Measurements from ENCODE around the gene GZMA. TPM values are rescaled to one million over a fixed set of nuclear protein-coding genes. Genes with fewer than 3 reads are reported as not detected.

Gene GZMA
- total RNA-seq, 1 donor from 2014 or later = not detected

GRCh38 chr5:55064523-55064922 lies 37.9 kb upstream of the GZMA start:
- H3K4me1 Mint-ChIP-seq = no peaks in the 10 kb centered on the region
- ATAC-seq (ENCODE audit: low read depth) = no peak
- intact Hi-C loops (cut with micrococcal nuclease) = no loop called here
- CTCF ChIA-PET = no interaction called here
- POLR2A ChIA-PET = no interaction called here
- no peak overlapping the region for H3K27ac Mint-ChIP-seq
- TF ChIP-seq CTCF (IDR thresholded peaks at IDR 0.05) = no peak
- no peaks in the 10 kb centered on the region for H3K36me3 Mint-ChIP-seq (ENCODE audit: low read depth)
- no peak overlapping the region for H3K4me3 Mint-ChIP-seq
- DNase-seq = no peak
- peaks cover 9% of the 10 kb centered on the region for H3K27me3 Mint-ChIP-seq
- H3K9me3 Mint-ChIP-seq = no peaks in the 10 kb centered on the region

GRCh38 chr5:55066277-55066676 lies 36.2 kb upstream of the GZMA start:
- H3K4me1 Mint-ChIP-seq = no peaks in the 10 kb centered on the region
- ChIA-PET CTCF (no interaction called here), POLR2A (no interaction called here)
- no peak overlapping the region for H3K4me3 Mint-ChIP-seq
- H3K27ac Mint-ChIP-seq = no peak overlapping the region
- TF ChIP-seq CTCF (IDR thresholded peaks at IDR 0.05) = no peak
- ATAC-seq (ENCODE audit: low read depth) (no peak), DNase-seq (no peak)
- H3K27me3 Mint-ChIP-seq = peaks cover 5% of the 10 kb centered on the region
- H3K36me3 Mint-ChIP-seq (ENCODE audit: low read depth) = no peaks in the 10 kb centered on the region
- intact Hi-C loops (cut with micrococcal nuclease) = no loop called here
- no peaks in the 10 kb centered on the region for H3K9me3 Mint-ChIP-seq

GRCh38 chr5:55070968-55071367 lies 31.5 kb upstream of the GZMA start:
- Mint-ChIP-seq H3K4me1 (no peaks in the 10 kb centered on the region), H3K4me3 (no peak overlapping the region), H3K27ac (no peak overlapping the region), H3K9me3 (no peaks in the 10 kb centered on the region), H3K27me3 (peaks cover 5% of the 10 kb centered on the region), H3K36me3 (ENCODE audit: low read depth) (no peaks in the 10 kb centered on the region)
- no peak for TF ChIP-seq CTCF (IDR thresholded peaks at IDR 0.05)
- ChIA-PET POLR2A (no interaction called here), CTCF (no interaction called here)
- ATAC-seq (ENCODE audit: low read depth) (no peak), DNase-seq (no peak)
- intact Hi-C loops (cut with micrococcal nuclease) = no loop called here

GRCh38 chr5:55071413-55071812 lies 31.0 kb upstream of the GZMA start:
- no peak for ATAC-seq (ENCODE audit: low read depth)

GRCh38 chr5:55072666-55073065 lies 29.8 kb upstream of the GZMA start:
- Mint-ChIP-seq H3K4me1 (no peaks in the 10 kb centered on the region), H3K27ac (no peak overlapping the region), H3K4me3 (no peak overlapping the region), H3K36me3 (ENCODE audit: low read depth) (no peaks in the 10 kb centered on the region), H3K9me3 (no peaks in the 10 kb centered on the region), H3K27me3 (no peaks in the 10 kb centered on the region)
- TF ChIP-seq CTCF (IDR thresholded peaks at IDR 0.05) = no peak
- intact Hi-C loops (cut with micrococcal nuclease) = no loop called here
- POLR2A ChIA-PET = no interaction called here
- CTCF ChIA-PET = no interaction called here
- ATAC-seq (ENCODE audit: low read depth) (no peak), DNase-seq (no peak)

More at GRCh38 chr5:55071413-55071812, 31.0 kb upstream of the GZMA start:
- Mint-ChIP-seq H3K27me3 (peaks cover 5% of the 10 kb centered on the region), H3K27ac (no peak overlapping the region), H3K4me3 (no peak overlapping the region), H3K4me1 (no peaks in the 10 kb centered on the region), H3K9me3 (no peaks in the 10 kb centered on the region), H3K36me3 (ENCODE audit: low read depth) (no peaks in the 10 kb centered on the region)
- no peak for TF ChIP-seq CTCF (IDR thresholded peaks at IDR 0.05)
- POLR2A ChIA-PET = no interaction called here
- DNase-seq = no peak
- CTCF ChIA-PET = no interaction called here
- intact Hi-C loops (cut with micrococcal nuclease) = no loop called here
